Fibroblast of skin of right biceps (primary cell): ENCODE results near the gene LMNB1.
"Not testable (repeated sequence)": the region's sequence is repeated elsewhere in the genome, so short reads cannot be mapped to it uniquely, and the experiment has no call there.

Experiments used
- DNase-seq: peaks from one replicate; pipeline ENCODE4 v3.0.0-alpha.2; 2013

LMNB1 gene

GRCh38 chr5:126776499-126777256, at the start of gene LMNB1:
Gene LMNB1 (plus strand): TSS chr5:126777136. CDS start chr5:126777509, 373 bp downstream.
- peak; percentile 98 for DNase-seq

- DNase-seq, result no peak
Observed at GRCh38 chr5:126732716-126733115, 44.2 kb upstream of the LMNB1 start.

GRCh38 chr5:126734573-126734972, 42.4 kb upstream of the LMNB1 start:
- not testable (repeated sequence) for DNase-seq

- peak; percentile 37 for DNase-seq
Observed at GRCh38 chr5:126736141-126736540, 40.8 kb upstream of the LMNB1 start.

GRCh38 chr5:126741361-126741760, 35.6 kb upstream of the LMNB1 start:
- no peak for DNase-seq

GRCh38 chr5:126742425-126742824, 34.5 kb upstream of the LMNB1 start:
- no peak for DNase-seq

GRCh38 chr5:126744836-126745235, 32.1 kb upstream of the LMNB1 start:
- no peak for DNase-seq

GRCh38 chr5:126745259-126745992, 31.5 kb upstream of the LMNB1 start:
- no peak for DNase-seq

GRCh38 chr5:126746290-126746689, 30.6 kb upstream of the LMNB1 start:
- DNase-seq, result no peak

- DNase-seq, result no peak
Observed at GRCh38 chr5:126752081-126752785, 24.7 kb upstream of the LMNB1 start.

GRCh38 chr5:126753227-126753626, 23.7 kb upstream of the LMNB1 start:
- no peak for DNase-seq

GRCh38 chr5:126754609-126755008, 22.3 kb upstream of the LMNB1 start:
- no peak for DNase-seq

GRCh38 chr5:126755593-126755992, 21.3 kb upstream of the LMNB1 start:
- no peak for DNase-seq

- no peak for DNase-seq
Observed at GRCh38 chr5:126757713-126758357, 19.1 kb upstream of the LMNB1 start.

- no peak for DNase-seq
Observed at GRCh38 chr5:126763371-126763770, 13.6 kb upstream of the LMNB1 start.

GRCh38 chr5:126769703-126770102, 7.2 kb upstream of the LMNB1 start:
- DNase-seq, result no peak

GRCh38 chr5:126773536-126773935, 3.4 kb upstream of the LMNB1 start:
- not testable (repeated sequence) for DNase-seq

- not testable (repeated sequence) for DNase-seq
Observed at GRCh38 chr5:126774595-126774994, 2.3 kb upstream of the LMNB1 start.

- peak; percentile 53 for DNase-seq
Observed at GRCh38 chr5:126777257-126777974, 480 bp downstream of the LMNB1 start.

- DNase-seq, result peak; percentile 97
Observed at GRCh38 chr5:126777975-126778674, 1.2 kb downstream of the LMNB1 start.

- no peak for DNase-seq
Observed at GRCh38 chr5:126778675-126779403, 1.9 kb downstream of the LMNB1 start.
